OCI-LY1 (cell line): ENCODE measurements around the gene ZNRD2.
A peak's percentile ranks its signal among the peaks of the same experiment; 100 is the strongest.

Experiments
- H2AFZ ChIP-seq: fragments of 200-600 bp; sonication (generic), shearing (Covaris generic); 2 replicates; pipeline ENCODE4 v1.6.0; 2014; ENCODE audit warnings: antibody characterized with exemption, mild to moderate bottlenecking, low read length
- H3F3A ChIP-seq: fragments of 200-600 bp; sonication (generic), shearing (Covaris generic); 2 replicates; pipeline ENCODE4 v1.6.0; 2014; ENCODE audit warnings: mild to moderate bottlenecking, antibody characterized with exemption, low read length, moderate library complexity; ENCODE audit not compliant: insufficient read depth
- H3K27ac ChIP-seq: fragments of 200-600 bp; sonication (generic); 2 replicates; pipeline ENCODE4 v1.5.1; 2014; ENCODE audit warnings: low read length, mixed run types, mild to moderate bottlenecking, low read depth; ENCODE audit not compliant: poor library complexity, severe bottlenecking
- H3K27me3 ChIP-seq: fragments of 200-600 bp; sonication (generic); 2 replicates; pipeline ENCODE4 v1.6.0; 2014; ENCODE audit warnings: antibody characterized with exemption, mild to moderate bottlenecking, low read length, moderate library complexity; ENCODE audit not compliant: insufficient read depth
- H3K36me3 ChIP-seq: fragments of 200-600 bp; sonication (generic); 2 replicates; pipeline ENCODE4 v1.6.1; 2014; ENCODE audit warnings: mild to moderate bottlenecking, antibody characterized with exemption, low read length, moderate library complexity, mixed read lengths; ENCODE audit not compliant: insufficient read depth
- H3K4me1 ChIP-seq: fragments of 200-600 bp; sonication (generic); 2 replicates; pipeline ENCODE4 v1.5.1; 2014; ENCODE audit warnings: mild to moderate bottlenecking, low read length, moderate library complexity; ENCODE audit not compliant: insufficient read depth, severe bottlenecking
- H3K4me2 ChIP-seq: fragments of 200-600 bp; sonication (generic), shearing (Covaris generic); 2 replicates; pipeline ENCODE4 v1.6.1; 2014; ENCODE audit warnings: low read length
- H3K4me3 ChIP-seq: fragments of 200-600 bp; sonication (generic); 2 replicates; pipeline ENCODE4 v1.5.1; 2014; ENCODE audit warnings: low read length, low read depth, mild to moderate bottlenecking, mixed read lengths; ENCODE audit not compliant: poor library complexity, severe bottlenecking
- H3K79me2 ChIP-seq: fragments of 200-600 bp; shearing (Covaris generic); 2 replicates; pipeline ENCODE4 v1.6.1; 2016; ENCODE audit warnings: mixed run types, low read length, mixed read lengths; ENCODE audit not compliant: insufficient read depth
- H3K9ac ChIP-seq: fragments of 200-600 bp; sonication (generic), shearing (Covaris generic); 2 replicates; pipeline ENCODE4 v1.6.1; 2014; ENCODE audit warnings: mild to moderate bottlenecking, low read length, mixed read lengths
- H3K9me2 ChIP-seq: fragments of 200-600 bp; sonication (generic), shearing (Covaris generic); 2 replicates; pipeline ENCODE4 v1.6.1; 2014; ENCODE audit warnings: low read depth, mild to moderate bottlenecking, low read length, mixed read lengths
- H3K9me3 ChIP-seq: fragments of 200-600 bp; shearing (Covaris generic); 2 replicates; pipeline ENCODE4 v1.6.1; 2014; ENCODE audit warnings: low read length, mixed read lengths
- H4K20me1 ChIP-seq: fragments of 200-600 bp; sonication (generic), shearing (Covaris generic); 2 replicates; pipeline ENCODE4 v1.6.0; 2016; ENCODE audit warnings: mild to moderate bottlenecking, low read length; ENCODE audit not compliant: insufficient read depth
- EZH2 ChIP-seq: fragments of 200-600 bp; sonication (generic), shearing (Covaris generic); IDR thresholded peaks from 2 replicates; pipeline ENCODE4 v1.8.0; 2017; ENCODE audit warnings: borderline replicate concordance, mixed run types, mild to moderate bottlenecking, antibody characterized with exemption, low read length, moderate library complexity, mixed read lengths
- TF ChIP-seq, protein P1 (sequence below): fragments of 200-600 bp; sonication (generic), shearing (Covaris generic); IDR thresholded peaks from 2 replicates; pipeline ENCODE4 v1.5.1; 2017; ENCODE audit warnings: mild to moderate bottlenecking, antibody characterized with exemption, low read length, moderate library complexity, mixed read lengths

ZNRD2 gene

DNA sequence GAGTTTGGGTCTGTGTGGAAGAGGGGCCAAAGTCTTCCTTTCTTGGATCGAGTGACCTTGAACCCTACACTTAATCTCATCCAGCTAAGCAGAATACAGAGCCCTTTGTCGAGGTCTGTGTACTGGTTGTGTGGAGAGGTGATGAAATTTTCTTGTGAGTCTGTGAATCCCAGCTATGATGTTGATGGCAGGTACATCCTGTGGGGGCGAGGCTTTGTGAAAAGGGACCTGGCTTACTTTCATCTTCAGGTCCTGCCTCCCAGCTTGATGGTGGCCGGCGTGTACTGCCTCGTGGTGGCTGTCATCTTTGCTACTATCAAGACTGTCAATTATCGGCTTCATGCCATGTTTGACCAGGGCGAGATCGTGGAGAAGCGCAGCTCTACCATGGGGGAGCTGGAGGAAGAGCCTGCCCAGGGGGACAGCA, 46.3 kb downstream of the ZNRD2 start:
- Histone ChIP-seq H3K27me3 (no peaks in the 10 kb centered on the region), H4K20me1 (no peaks in the 10 kb centered on the region), H2AFZ (no peak overlapping the region), H3K4me2 (peak overlapping the region; percentile 98), H3K9me2 (no peaks in the 10 kb centered on the region), H3K4me1 (peaks cover 57% of the 10 kb centered on the region), H3K9ac (peak overlapping the region; percentile 93), H3K9me3 (no peaks in the 10 kb centered on the region), H3F3A (no peaks in the 10 kb centered on the region), H3K36me3 (peaks cover 45% of the 10 kb centered on the region), H3K27ac (peak overlapping the region; percentile 54), H3K4me3 (peak overlapping the region; percentile 76), H3K79me2 (peaks cover 9% of the 10 kb centered on the region; the same call in 1 of the 2 replicates)
- TF ChIP-seq, protein P1, sequence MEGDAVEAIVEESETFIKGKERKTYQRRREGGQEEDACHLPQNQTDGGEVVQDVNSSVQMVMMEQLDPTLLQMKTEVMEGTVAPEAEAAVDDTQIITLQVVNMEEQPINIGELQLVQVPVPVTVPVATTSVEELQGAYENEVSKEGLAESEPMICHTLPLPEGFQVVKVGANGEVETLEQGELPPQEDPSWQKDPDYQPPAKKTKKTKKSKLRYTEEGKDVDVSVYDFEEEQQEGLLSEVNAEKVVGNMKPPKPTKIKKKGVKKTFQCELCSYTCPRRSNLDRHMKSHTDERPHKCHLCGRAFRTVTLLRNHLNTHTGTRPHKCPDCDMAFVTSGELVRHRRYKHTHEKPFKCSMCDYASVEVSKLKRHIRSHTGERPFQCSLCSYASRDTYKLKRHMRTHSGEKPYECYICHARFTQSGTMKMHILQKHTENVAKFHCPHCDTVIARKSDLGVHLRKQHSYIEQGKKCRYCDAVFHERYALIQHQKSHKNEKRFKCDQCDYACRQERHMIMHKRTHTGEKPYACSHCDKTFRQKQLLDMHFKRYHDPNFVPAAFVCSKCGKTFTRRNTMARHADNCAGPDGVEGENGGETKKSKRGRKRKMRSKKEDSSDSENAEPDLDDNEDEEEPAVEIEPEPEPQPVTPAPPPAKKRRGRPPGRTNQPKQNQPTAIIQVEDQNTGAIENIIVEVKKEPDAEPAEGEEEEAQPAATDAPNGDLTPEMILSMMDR: no peak
- no peak for TF ChIP-seq EZH2

DNA sequence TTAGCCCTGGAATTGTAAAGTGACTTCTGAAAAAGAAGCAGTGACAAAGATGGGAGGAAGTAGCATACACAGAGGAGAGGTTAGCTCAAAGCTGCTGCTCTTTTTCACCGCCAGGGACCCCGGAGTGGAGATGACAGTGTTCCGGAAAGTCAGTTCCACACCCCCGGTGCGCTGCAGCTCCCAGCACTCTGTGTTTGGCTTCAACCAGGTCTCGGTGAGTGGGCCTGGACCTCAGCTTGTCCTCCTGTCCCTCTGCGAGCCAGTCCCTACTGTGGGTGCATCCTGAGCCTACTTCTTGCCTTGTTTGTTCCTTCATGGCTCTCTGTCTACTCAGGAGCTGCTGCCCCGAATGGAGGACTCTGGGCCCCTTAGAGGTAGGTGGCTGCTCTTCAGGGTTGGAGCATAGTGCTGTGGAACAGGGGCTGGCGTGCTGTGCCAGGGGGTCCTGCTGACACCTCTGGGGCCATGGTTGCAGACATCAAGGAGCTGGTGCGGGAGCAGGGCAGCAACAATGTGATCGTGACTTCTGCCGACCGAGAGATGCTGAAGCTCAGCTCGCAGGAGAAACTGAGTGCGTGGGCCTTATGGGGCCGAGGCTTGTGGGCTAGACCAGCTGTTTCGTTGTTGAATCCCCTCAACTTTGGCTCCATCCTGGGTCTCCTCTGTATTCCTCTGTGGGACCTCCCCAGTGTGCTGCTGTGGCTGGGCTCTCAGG, 47.0 kb downstream of the ZNRD2 start:
- Histone ChIP-seq H3K4me3 (peak overlapping the region; percentile 76), H3K27me3 (no peaks in the 10 kb centered on the region), H3K27ac (peak overlapping the region; percentile 54), H3K4me2 (peak overlapping the region; percentile 98), H3K9ac (peak overlapping the region; percentile 93), H3K36me3 (peaks cover 52% of the 10 kb centered on the region), H3K4me1 (peaks cover 51% of the 10 kb centered on the region), H3F3A (no peaks in the 10 kb centered on the region), H3K9me3 (no peaks in the 10 kb centered on the region), H3K9me2 (no peaks in the 10 kb centered on the region), H4K20me1 (no peaks in the 10 kb centered on the region), H3K79me2 (peaks cover 9% of the 10 kb centered on the region; the same call in 1 of the 2 replicates), H2AFZ (no peak overlapping the region)
- TF ChIP-seq EZH2: no peak
- TF ChIP-seq, protein P1: peak; percentile 15; the same call in 1 of the 2 replicates

DNA sequence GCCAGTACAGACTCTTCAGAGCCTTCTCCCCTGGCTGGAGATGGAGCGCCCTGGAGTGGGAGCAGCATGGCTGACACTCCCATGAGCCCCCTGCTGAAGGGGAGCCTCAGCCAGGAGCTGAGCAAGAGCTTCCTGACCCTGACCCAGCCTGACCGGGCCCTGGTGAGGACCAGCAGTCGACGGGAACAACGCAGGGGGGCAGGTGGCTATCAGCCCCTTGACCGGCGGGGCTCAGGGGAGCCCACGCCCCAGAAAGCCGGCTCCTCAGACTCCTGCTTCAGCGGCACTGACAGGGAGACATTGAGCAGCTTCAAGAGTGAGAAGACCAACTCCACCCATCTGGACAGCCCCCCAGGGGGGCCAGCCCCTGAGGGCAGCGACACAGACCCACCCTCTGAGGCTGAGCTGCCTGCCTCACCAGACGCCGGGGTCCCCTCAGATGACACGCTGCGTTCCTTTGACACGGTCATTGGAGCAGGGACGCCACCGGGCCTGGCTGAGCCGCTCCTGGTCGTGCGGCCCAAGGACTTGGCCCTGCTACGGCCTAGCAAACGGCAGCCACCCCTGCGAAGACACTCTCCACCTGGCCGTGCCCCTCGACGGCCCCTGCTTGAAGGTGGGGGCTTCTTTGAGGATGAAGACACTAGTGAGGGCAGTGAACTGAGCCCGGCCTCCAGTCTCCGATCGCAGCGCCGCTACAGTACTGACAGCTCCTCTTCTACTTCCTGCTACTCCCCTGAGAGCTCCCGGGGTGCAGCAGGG, 47.9 kb downstream of the ZNRD2 start:
- Histone ChIP-seq H3K36me3 (peaks cover 58% of the 10 kb centered on the region), H3F3A (no peaks in the 10 kb centered on the region), H3K27ac (peak overlapping the region; percentile 46), H3K9me3 (no peaks in the 10 kb centered on the region), H4K20me1 (no peaks in the 10 kb centered on the region), H3K79me2 (peaks cover 9% of the 10 kb centered on the region; the same call in 1 of the 2 replicates), H3K4me3 (peak overlapping the region; percentile 10), H2AFZ (no peak overlapping the region), H3K9me2 (no peaks in the 10 kb centered on the region), H3K4me2 (peak overlapping the region; percentile 98), H3K4me1 (peaks cover 42% of the 10 kb centered on the region), H3K9ac (peak overlapping the region; percentile 93; the same call in 1 of the 2 replicates), H3K27me3 (no peaks in the 10 kb centered on the region)
- TF ChIP-seq, protein P1: no peak
- no peak for TF ChIP-seq EZH2
